DND-41 (cell line): Measurements from ENCODE around the gene GSTT2B.

Source experiments
- EZH2 ChIP-seq: IDR thresholded peaks from 3 replicates; pipeline ENCODE4 v1.6.1; 2012; ENCODE audit warnings: borderline replicate concordance, low read depth, mild to moderate bottlenecking, moderate library complexity, low read length, inconsistent platforms; ENCODE audit not compliant: severe bottlenecking
- TF ChIP-seq, protein P1 (sequence below): IDR thresholded peaks from 2 replicates; pipeline ENCODE4 v1.5.1; 2012; ENCODE audit warnings: borderline replicate concordance, low read length, moderate library complexity, mild to moderate bottlenecking; ENCODE audit not compliant: poor library complexity, severe bottlenecking; ENCODE audit errors: extremely low read depth

DNA sequence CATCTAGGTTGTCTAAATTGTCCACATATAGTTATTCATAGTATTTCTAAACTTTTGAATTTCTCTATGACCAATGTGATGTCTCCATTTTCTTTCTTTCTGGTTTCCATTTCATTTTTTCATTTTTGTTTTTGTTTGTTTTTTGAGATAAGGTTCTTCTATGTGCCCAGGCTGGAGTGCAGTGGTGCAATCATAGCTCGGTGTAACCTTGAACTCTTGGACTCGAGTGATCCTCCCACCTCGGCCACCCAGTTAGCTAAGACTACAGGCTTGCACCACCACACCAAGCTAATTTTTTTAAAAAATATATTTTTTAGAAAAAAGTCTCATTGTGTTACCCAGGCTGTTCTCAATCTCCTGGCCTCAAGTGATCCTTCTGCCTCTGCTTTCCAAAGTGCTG lies 36.1 kb upstream of the GSTT2B start:
- TF ChIP-seq, protein P1, sequence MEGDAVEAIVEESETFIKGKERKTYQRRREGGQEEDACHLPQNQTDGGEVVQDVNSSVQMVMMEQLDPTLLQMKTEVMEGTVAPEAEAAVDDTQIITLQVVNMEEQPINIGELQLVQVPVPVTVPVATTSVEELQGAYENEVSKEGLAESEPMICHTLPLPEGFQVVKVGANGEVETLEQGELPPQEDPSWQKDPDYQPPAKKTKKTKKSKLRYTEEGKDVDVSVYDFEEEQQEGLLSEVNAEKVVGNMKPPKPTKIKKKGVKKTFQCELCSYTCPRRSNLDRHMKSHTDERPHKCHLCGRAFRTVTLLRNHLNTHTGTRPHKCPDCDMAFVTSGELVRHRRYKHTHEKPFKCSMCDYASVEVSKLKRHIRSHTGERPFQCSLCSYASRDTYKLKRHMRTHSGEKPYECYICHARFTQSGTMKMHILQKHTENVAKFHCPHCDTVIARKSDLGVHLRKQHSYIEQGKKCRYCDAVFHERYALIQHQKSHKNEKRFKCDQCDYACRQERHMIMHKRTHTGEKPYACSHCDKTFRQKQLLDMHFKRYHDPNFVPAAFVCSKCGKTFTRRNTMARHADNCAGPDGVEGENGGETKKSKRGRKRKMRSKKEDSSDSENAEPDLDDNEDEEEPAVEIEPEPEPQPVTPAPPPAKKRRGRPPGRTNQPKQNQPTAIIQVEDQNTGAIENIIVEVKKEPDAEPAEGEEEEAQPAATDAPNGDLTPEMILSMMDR, result no peak
- TF ChIP-seq EZH2, result no peak
